ENCODE data around the gene TBX15.
A peak's percentile ranks its signal among the peaks of the same experiment; 100 is the strongest.
"Not testable (repeated sequence)": the region's sequence is repeated elsewhere in the genome, so short reads cannot be mapped to it uniquely, and the experiment has no call there.

TBX15 gene

GRCh38 chr1:118958140-118958539 is 30.0 kb downstream of the TBX15 start:
- peaks cover 4% of the 10 kb centered on the region for H3K79me1 ChIP-seq (replicated peaks; ENCODE audit: low read length, poor library complexity, severe bottlenecking)
- H3K4me1 ChIP-seq (ENCODE audit: control insufficient read depth, insufficient read depth, low read depth, low read length), result peaks cover 15% of the 10 kb centered on the region
- peaks cover 0 to 13% of the 10 kb centered on the region in 2 experiments for H3K27me3 ChIP-seq (ENCODE audit: control insufficient read depth in 1 of 2, insufficient read depth in 1 of 2, low read length in 2 of 2)
- H3K36me3 ChIP-seq (ENCODE audit: control insufficient read depth in 1 of 2, insufficient read depth in 2 of 2, low read depth in 1 of 2, low read length in 2 of 2), result no peaks in the 10 kb centered on the region
- H3K4me2 ChIP-seq (ENCODE audit: low read length, poor library complexity, severe bottlenecking), result no peak overlapping the region
- H4K8ac ChIP-seq (ENCODE audit: low read length), result no peak overlapping the region
- H3K18ac ChIP-seq (ENCODE audit: low read depth in 1 of 2, low read length in 2 of 2), result no peak overlapping the region
- WGBS, result 46% methylated on average over 1 of the region's 3 CpGs
- H2BK120ac ChIP-seq (ENCODE audit: low read depth, low read length), result no peak overlapping the region
- H2AK5ac ChIP-seq (ENCODE audit: low read length, severe bottlenecking), result no peak overlapping the region
- no peak overlapping the region for H3K4me3 ChIP-seq (ENCODE audit: insufficient read depth in 1 of 2, low read depth in 1 of 2, low read length in 2 of 2)
- H3K14ac ChIP-seq (ENCODE audit: low read length in 2 of 2), result no peak overlapping the region
- no peaks in the 10 kb centered on the region for H3K9me3 ChIP-seq (ENCODE audit: control insufficient read depth, low read length)
- H3K27ac ChIP-seq (ENCODE audit: low read length, poor library complexity, severe bottlenecking), result no peak overlapping the region
- H3K9ac ChIP-seq (ENCODE audit: low read length), result no peak overlapping the region
- no peak overlapping the region for H3K23ac ChIP-seq (ENCODE audit: low read length in 2 of 2)
- no peak overlapping the region for H3K4ac ChIP-seq (ENCODE audit: low read depth in 1 of 2, low read length in 2 of 2)
- no peak overlapping the region for H2BK15ac ChIP-seq (ENCODE audit: low read depth, poor library complexity, severe bottlenecking)
- H2BK12ac ChIP-seq (ENCODE audit: low read length in 2 of 2), result no peak overlapping the region
- no peak for DNase-seq
- no peak overlapping the region for H2AFZ ChIP-seq (ENCODE audit: low read depth, low read length)
- no peak overlapping the region for H4K91ac ChIP-seq (ENCODE audit: low read length)
- H2BK5ac ChIP-seq (ENCODE audit: low read depth, low read length, poor library complexity, severe bottlenecking), result no peak overlapping the region

DNA sequence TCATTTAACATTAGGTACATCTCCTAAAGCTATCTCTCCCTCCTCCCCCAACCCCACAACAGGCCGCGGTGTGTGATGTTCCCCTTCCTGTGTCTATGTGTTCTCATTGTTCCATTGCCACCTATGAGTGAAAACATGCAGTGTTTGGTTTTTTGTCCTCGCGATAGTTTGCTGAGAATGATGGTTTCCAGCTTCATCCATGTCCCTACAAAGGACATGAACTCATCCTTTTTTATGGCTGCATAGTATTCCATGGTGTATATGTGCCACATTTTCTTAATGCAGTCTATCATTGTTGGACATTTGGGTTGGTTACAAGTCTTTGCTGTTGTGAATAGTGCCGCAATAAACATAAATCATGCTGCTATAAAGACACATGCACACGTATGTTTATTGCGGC is 30.6 kb downstream of the TBX15 start:
- not testable (repeated sequence) for H2BK15ac ChIP-seq (ENCODE audit: low read depth, poor library complexity, severe bottlenecking); H3K4me2 ChIP-seq (ENCODE audit: low read length, poor library complexity, severe bottlenecking); H2BK120ac ChIP-seq (ENCODE audit: low read depth, low read length); H3K18ac ChIP-seq (ENCODE audit: low read depth in 1 of 2, low read length in 2 of 2); H4K91ac ChIP-seq (ENCODE audit: low read length); H2AK5ac ChIP-seq (ENCODE audit: low read length, severe bottlenecking); H3K23ac ChIP-seq (ENCODE audit: low read length in 2 of 2); H3K4ac ChIP-seq (ENCODE audit: low read depth in 1 of 2, low read length in 2 of 2); H3K9me3 ChIP-seq (ENCODE audit: control insufficient read depth, low read length); H3K9ac ChIP-seq (ENCODE audit: low read length); H3K27ac ChIP-seq (ENCODE audit: low read length, poor library complexity, severe bottlenecking); H3K36me3 ChIP-seq (ENCODE audit: control insufficient read depth in 1 of 2, insufficient read depth in 2 of 2, low read depth in 1 of 2, low read length in 2 of 2); H3K79me1 ChIP-seq (replicated peaks; ENCODE audit: low read length, poor library complexity, severe bottlenecking); H2BK12ac ChIP-seq (ENCODE audit: low read length in 2 of 2); H4K8ac ChIP-seq (ENCODE audit: low read length); H2AFZ ChIP-seq (ENCODE audit: low read depth, low read length); H3K4me3 ChIP-seq (ENCODE audit: insufficient read depth in 1 of 2, low read depth in 1 of 2, low read length in 2 of 2); H2BK5ac ChIP-seq (ENCODE audit: low read depth, low read length, poor library complexity, severe bottlenecking); DNase-seq; H3K14ac ChIP-seq (ENCODE audit: low read length in 2 of 2)
- peaks cover 15% of the 10 kb centered on the region for H3K4me1 ChIP-seq (ENCODE audit: control insufficient read depth, insufficient read depth, low read depth, low read length)
- H3K27me3 ChIP-seq (ENCODE audit: control insufficient read depth in 1 of 2, insufficient read depth in 1 of 2, low read length in 2 of 2), result peaks cover 0 to 13% of the 10 kb centered on the region in 2 experiments
- WGBS, result no CpG with 5 or more reads among the region's 7 CpGs

GRCh38 chr1:118954301-118954905 is 33.7 kb downstream of the TBX15 start:
- H2AFZ ChIP-seq (ENCODE audit: low read depth, low read length), result no peak overlapping the region
- 80% methylated on average over 3 of the region's 3 CpGs for whole genome bisulfite sequencing

DNA sequence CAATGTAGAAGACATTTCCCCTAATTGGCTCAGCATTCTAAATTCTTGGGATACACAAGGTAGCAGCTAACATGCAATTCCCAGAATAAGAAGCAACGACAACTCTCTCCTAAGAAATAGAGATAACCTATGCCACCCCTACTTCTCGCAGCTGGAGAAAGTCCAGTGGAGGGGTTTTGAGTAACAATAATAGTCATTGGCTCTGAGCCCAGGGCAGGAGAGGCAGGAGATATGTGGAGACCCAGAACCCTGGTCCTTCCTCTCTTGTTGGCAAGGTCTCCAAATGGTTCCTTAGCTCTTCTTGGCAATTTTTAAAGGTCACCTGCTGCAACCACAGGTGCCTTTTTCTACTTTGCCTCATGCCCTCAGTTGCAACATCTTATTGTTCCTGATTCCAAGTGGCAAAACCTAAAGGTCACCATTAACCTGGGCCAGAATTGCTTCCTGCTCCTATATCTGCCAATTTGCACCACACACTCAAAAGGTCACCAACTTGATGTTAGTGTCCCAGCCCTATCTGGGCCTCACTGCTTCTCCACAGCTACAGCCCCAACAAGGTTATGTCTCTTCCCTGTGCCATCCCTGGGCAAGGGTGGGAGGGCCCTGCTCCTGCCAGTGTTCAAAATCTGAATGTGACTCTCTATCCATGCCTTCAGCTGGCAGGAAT is 36.7 kb downstream of the TBX15 start:
- no peak for DNase-seq

More at GRCh38 chr1:118954301-118954905, 33.7 kb downstream of the TBX15 start:
- Histone ChIP-seq H3K4me2 (ENCODE audit: low read length, poor library complexity, severe bottlenecking) (no peak overlapping the region), H3K18ac (ENCODE audit: low read depth in 1 of 2, low read length in 2 of 2) (no peak overlapping the region), H3K4ac (ENCODE audit: low read depth in 1 of 2, low read length in 2 of 2) (no peak overlapping the region), H4K8ac (ENCODE audit: low read length) (no peak overlapping the region), H2BK12ac (ENCODE audit: low read length in 2 of 2) (no peak overlapping the region), H2BK120ac (ENCODE audit: low read depth, low read length) (no peak overlapping the region), H2AK5ac (ENCODE audit: low read length, severe bottlenecking) (peak overlapping the region; percentile 61), H3K4me3 (ENCODE audit: insufficient read depth in 1 of 2, low read depth in 1 of 2, low read length in 2 of 2) (no peak overlapping the region), H2BK15ac (ENCODE audit: low read depth, poor library complexity, severe bottlenecking) (no peak overlapping the region), H3K27ac (ENCODE audit: low read length, poor library complexity, severe bottlenecking) (no peak overlapping the region), H3K23ac (ENCODE audit: low read length in 2 of 2) (no peak overlapping the region), H3K79me1 (replicated peaks; ENCODE audit: low read length, poor library complexity, severe bottlenecking) (peaks cover 11% of the 10 kb centered on the region), H3K27me3 (ENCODE audit: control insufficient read depth in 1 of 2, insufficient read depth in 1 of 2, low read length in 2 of 2) (peaks cover 0 to 12% of the 10 kb centered on the region in 2 experiments), H3K36me3 (ENCODE audit: control insufficient read depth in 1 of 2, insufficient read depth in 2 of 2, low read depth in 1 of 2, low read length in 2 of 2) (no peaks in the 10 kb centered on the region), H3K9ac (ENCODE audit: low read length) (no peak overlapping the region), H3K14ac (ENCODE audit: low read length in 2 of 2) (no peak overlapping the region), H3K4me1 (ENCODE audit: control insufficient read depth, insufficient read depth, low read depth, low read length) (peaks cover 17% of the 10 kb centered on the region), H2BK5ac (ENCODE audit: low read depth, low read length, poor library complexity, severe bottlenecking) (no peak overlapping the region), H4K91ac (ENCODE audit: low read length) (no peak overlapping the region), H3K9me3 (ENCODE audit: control insufficient read depth, low read length) (no peaks in the 10 kb centered on the region)
- DNase-seq, result no peak

More for the DNA sequence above, 36.7 kb downstream of the TBX15 start:
- Histone ChIP-seq H3K27ac (ENCODE audit: low read length, poor library complexity, severe bottlenecking) (no peak overlapping the region), H2BK5ac (ENCODE audit: low read depth, low read length, poor library complexity, severe bottlenecking) (no peak overlapping the region), H3K4me2 (ENCODE audit: low read length, poor library complexity, severe bottlenecking) (no peak overlapping the region), H2BK120ac (ENCODE audit: low read depth, low read length) (no peak overlapping the region), H3K4me1 (ENCODE audit: control insufficient read depth, insufficient read depth, low read depth, low read length) (peaks cover 22% of the 10 kb centered on the region), H3K9ac (ENCODE audit: low read length) (no peak overlapping the region), H3K9me3 (ENCODE audit: control insufficient read depth, low read length) (no peaks in the 10 kb centered on the region), H2BK15ac (ENCODE audit: low read depth, poor library complexity, severe bottlenecking) (no peak overlapping the region), H3K79me1 (replicated peaks; ENCODE audit: low read length, poor library complexity, severe bottlenecking) (peaks cover 12% of the 10 kb centered on the region), H3K27me3 (ENCODE audit: control insufficient read depth in 1 of 2, insufficient read depth in 1 of 2, low read length in 2 of 2) (peaks cover 0 to 7% of the 10 kb centered on the region in 2 experiments), H2AFZ (ENCODE audit: low read depth, low read length) (no peak overlapping the region), H2AK5ac (ENCODE audit: low read length, severe bottlenecking) (peak overlapping the region; percentile 54), H3K14ac (ENCODE audit: low read length in 2 of 2) (no peak overlapping the region), H3K4me3 (ENCODE audit: insufficient read depth in 1 of 2, low read depth in 1 of 2, low read length in 2 of 2) (no peak overlapping the region), H3K4ac (ENCODE audit: low read depth in 1 of 2, low read length in 2 of 2) (no peak overlapping the region), H3K23ac (ENCODE audit: low read length in 2 of 2) (no peak overlapping the region), H2BK12ac (ENCODE audit: low read length in 2 of 2) (no peak overlapping the region), H3K36me3 (ENCODE audit: control insufficient read depth in 1 of 2, insufficient read depth in 2 of 2, low read depth in 1 of 2, low read length in 2 of 2) (no peaks in the 10 kb centered on the region), H3K18ac (ENCODE audit: low read depth in 1 of 2, low read length in 2 of 2) (no peak overlapping the region), H4K91ac (ENCODE audit: low read length) (no peak overlapping the region), H4K8ac (ENCODE audit: low read length) (no peak overlapping the region)
- WGBS, result 80% methylated on average over 1 of the region's 2 CpGs
